Hepatocyte (in vitro differentiated cells): ENCODE data around the gene L1TD1. TPM values are rescaled to one million over a fixed set of nuclear protein-coding genes. Genes with fewer than 3 reads are reported as not detected.

Source experiments
- DNase-seq: peaks from one replicate; pipeline ENCODE4 v3.0.0-alpha.2; 2016; ENCODE audit warnings: low spot score
- H2AFZ ChIP-seq: fragments of 200-600 bp; sonication (generic); 2 replicates; pipeline ENCODE4 v1.6.0; 2016; ENCODE audit warnings: antibody characterized with exemption, mild to moderate bottlenecking
- H3K27ac ChIP-seq: fragments of 200-600 bp; sonication (generic); 2 replicates; pipeline ENCODE4 v1.5.1; 2016; ENCODE audit warnings: mild to moderate bottlenecking
- H3K27me3 ChIP-seq: fragments of 200-600 bp; sonication (generic); 2 replicates; pipeline ENCODE4 v1.6.1; 2016
- H3K36me3 ChIP-seq: fragments of 200-600 bp; sonication (generic); replicated peaks from 2 replicates; pipeline ENCODE4 v1.5.1; 2016; ENCODE audit warnings: low read depth; ENCODE audit not compliant: insufficient read depth
- H3K4me1 ChIP-seq: fragments of 200-600 bp; sonication (generic); 2 replicates; pipeline ENCODE4 v1.5.1; 2016; ENCODE audit warnings: mild to moderate bottlenecking, moderate library complexity; ENCODE audit not compliant: insufficient read depth
- H3K4me2 ChIP-seq: fragments of 200-600 bp; sonication (generic); 2 replicates; pipeline ENCODE4 v1.6.0; 2016
- H3K4me3 ChIP-seq: fragments of 200-600 bp; sonication (generic); 2 replicates; pipeline ENCODE4 v1.5.1; 2016; ENCODE audit warnings: mild to moderate bottlenecking
- H3K79me2 ChIP-seq: fragments of 200-600 bp; sonication (generic); 2 replicates; pipeline ENCODE4 v1.6.0; 2017; ENCODE audit warnings: mild to moderate bottlenecking
- H3K9me2 ChIP-seq: fragments of 200-600 bp; sonication (generic); replicated peaks from 2 replicates; pipeline ENCODE4 v1.6.0; 2017; ENCODE audit warnings: mild to moderate bottlenecking; ENCODE audit not compliant: insufficient read depth
- H3K9me3 ChIP-seq: fragments of 200-600 bp; sonication (generic); 2 replicates; pipeline ENCODE4 v1.5.1; 2016; ENCODE audit warnings: low read depth, mild to moderate bottlenecking
- H4K20me1 ChIP-seq: fragments of 200-600 bp; sonication (generic); 2 replicates; pipeline ENCODE4 v1.6.0; 2016; ENCODE audit warnings: mild to moderate bottlenecking; ENCODE audit not compliant: insufficient read depth, poor library complexity, severe bottlenecking
- CTCF ChIP-seq: fragments of 200-600 bp; sonication (generic); IDR thresholded peaks from 2 replicates; pipeline ENCODE4 v1.5.1; 2016; ENCODE audit warnings: antibody characterized with exemption, mild to moderate bottlenecking; ENCODE audit not compliant: poor library complexity
- EZH2 ChIP-seq: fragments of 200-600 bp; sonication (generic); IDR thresholded peaks from 2 replicates; pipeline ENCODE4 v1.6.1; 2016; ENCODE audit warnings: antibody characterized with exemption, mild to moderate bottlenecking, borderline replicate concordance
- EZH2phosphoT487 ChIP-seq: fragments of 200-600 bp; sonication (generic); IDR thresholded peaks from one replicate; pipeline ENCODE4 v1.6.1; 2018; ENCODE audit warnings: antibody characterized with exemption, mild to moderate bottlenecking, low read depth, moderate library complexity; ENCODE audit not compliant: unreplicated experiment, severe bottlenecking
- WGBS: methylation state at CpG from one replicate; pipeline ENCODE4 v1.1.6; 2016; ENCODE audit warnings: low lambda C conversion rate; ENCODE audit errors: missing lambda C conversion rate; 5-methylcytosine and 5-hydroxymethylcytosine counted together
- polyA plus RNA-seq: library from polyadenylated mRNA; unstranded; fragments of >200 nt; fragmentation: Nextera tagmentation; extraction: Ambion mirVana; gene quantifications from 2 replicates; pipeline ENCODE4 v1.2.1, GENCODE V29; 2016
- total RNA-seq: library from RNA; depleted of rRNA; stranded (reverse); fragments of >200 nt; gene quantifications from 2 replicates; pipeline ENCODE4 v1.2.3, GENCODE V29; 2014

Gene L1TD1
- total and polyA plus RNA-seq, 2 experiments from 2014 or later: 0.53 to 0.77 TPM

GRCh38 chr1:62235576-62235975, 40.9 kb downstream of the L1TD1 start:
- H3K9me3 ChIP-seq: no peaks in the 10 kb centered on the region
- 96% methylated on average over 2 of the region's 2 CpGs for WGBS
- H3K4me2 ChIP-seq: no peak overlapping the region
- H3K4me1 ChIP-seq: peaks cover 2% of the 10 kb centered on the region
- no peak overlapping the region for H3K27ac ChIP-seq
- no peaks in the 10 kb centered on the region for H3K79me2 ChIP-seq
- no peaks in the 10 kb centered on the region for H3K27me3 ChIP-seq
- H3K9me2 ChIP-seq: no peaks in the 10 kb centered on the region
- H2AFZ ChIP-seq: no peak overlapping the region
- no peak for TF ChIP-seq EZH2
- TF ChIP-seq EZH2phosphoT487: no peak
- TF ChIP-seq CTCF: no peak
- no peaks in the 10 kb centered on the region for H3K36me3 ChIP-seq
- no peak overlapping the region for H3K4me3 ChIP-seq
- H4K20me1 ChIP-seq: no peaks in the 10 kb centered on the region
- no peak for DNase-seq

- H3K4me2 ChIP-seq: no peak overlapping the region
- no peak for DNase-seq
- no peaks in the 10 kb centered on the region for H3K27me3 ChIP-seq
- H2AFZ ChIP-seq: no peak overlapping the region
- H3K79me2 ChIP-seq: no peaks in the 10 kb centered on the region
- H3K4me1 ChIP-seq: peaks cover 14% of the 10 kb centered on the region
- no peaks in the 10 kb centered on the region for H4K20me1 ChIP-seq
- no peaks in the 10 kb centered on the region for H3K9me2 ChIP-seq
- no peak overlapping the region for H3K4me3 ChIP-seq
- TF ChIP-seq EZH2phosphoT487 (no peak), CTCF (no peak), EZH2 (no peak)
- 89% methylated on average over 4 of the region's 4 CpGs for WGBS
- no peak overlapping the region for H3K27ac ChIP-seq
- no peaks in the 10 kb centered on the region for H3K9me3 ChIP-seq
- H3K36me3 ChIP-seq: no peaks in the 10 kb centered on the region
Measured at GRCh38 chr1:62237361-62237760, 42.7 kb downstream of the L1TD1 start.

- H3K36me3 ChIP-seq: no peaks in the 10 kb centered on the region
- no peak for DNase-seq
- H3K4me3 ChIP-seq: no peak overlapping the region
- H4K20me1 ChIP-seq: no peaks in the 10 kb centered on the region
- no peak for TF ChIP-seq CTCF
- no peak for TF ChIP-seq EZH2
- no peak for TF ChIP-seq EZH2phosphoT487
- peaks cover 14% of the 10 kb centered on the region for H3K4me1 ChIP-seq
- H3K79me2 ChIP-seq: no peaks in the 10 kb centered on the region
- H2AFZ ChIP-seq: no peak overlapping the region
- H3K4me2 ChIP-seq: no peak overlapping the region
- H3K9me2 ChIP-seq: no peaks in the 10 kb centered on the region
- H3K27me3 ChIP-seq: no peaks in the 10 kb centered on the region
- H3K27ac ChIP-seq: no peak overlapping the region
- no peaks in the 10 kb centered on the region for H3K9me3 ChIP-seq
- WGBS: 49% methylated on average over 8 of the region's 8 CpGs
Measured at GRCh38 chr1:62237950-62238374, 43.3 kb downstream of the L1TD1 start.

GRCh38 chr1:62238507-62238906, 43.9 kb downstream of the L1TD1 start:
- no peak overlapping the region for H3K4me2 ChIP-seq
- 90% methylated on average over 9 of the region's 9 CpGs for WGBS

More at GRCh38 chr1:62238507-62238906, 43.9 kb downstream of the L1TD1 start:
- Histone ChIP-seq H3K27ac (no peak overlapping the region), H3K4me1 (peaks cover 14% of the 10 kb centered on the region), H3K36me3 (no peaks in the 10 kb centered on the region), H3K9me3 (no peaks in the 10 kb centered on the region), H3K79me2 (no peaks in the 10 kb centered on the region), H3K27me3 (no peaks in the 10 kb centered on the region), H4K20me1 (no peaks in the 10 kb centered on the region), H3K9me2 (no peaks in the 10 kb centered on the region), H2AFZ (no peak overlapping the region), H3K4me3 (no peak overlapping the region)
- no peak for DNase-seq
- TF ChIP-seq CTCF (no peak), EZH2phosphoT487 (no peak), EZH2 (no peak)
